ENCODE measurements around the gene ZNF76. TPM values are rescaled to one million over a fixed set of nuclear protein-coding genes. Genes with fewer than 3 reads are reported as not detected.
A peak's percentile ranks its signal among the peaks of the same experiment; 100 is the strongest.

Gene ZNF76
- total and polyA plus RNA-seq, 9 of the 15 experiments (the other 6 are each of a cell fraction or from before 2014, with no cell fraction given): 1.2 to 17.8 (median 10.7) TPM

DNA sequence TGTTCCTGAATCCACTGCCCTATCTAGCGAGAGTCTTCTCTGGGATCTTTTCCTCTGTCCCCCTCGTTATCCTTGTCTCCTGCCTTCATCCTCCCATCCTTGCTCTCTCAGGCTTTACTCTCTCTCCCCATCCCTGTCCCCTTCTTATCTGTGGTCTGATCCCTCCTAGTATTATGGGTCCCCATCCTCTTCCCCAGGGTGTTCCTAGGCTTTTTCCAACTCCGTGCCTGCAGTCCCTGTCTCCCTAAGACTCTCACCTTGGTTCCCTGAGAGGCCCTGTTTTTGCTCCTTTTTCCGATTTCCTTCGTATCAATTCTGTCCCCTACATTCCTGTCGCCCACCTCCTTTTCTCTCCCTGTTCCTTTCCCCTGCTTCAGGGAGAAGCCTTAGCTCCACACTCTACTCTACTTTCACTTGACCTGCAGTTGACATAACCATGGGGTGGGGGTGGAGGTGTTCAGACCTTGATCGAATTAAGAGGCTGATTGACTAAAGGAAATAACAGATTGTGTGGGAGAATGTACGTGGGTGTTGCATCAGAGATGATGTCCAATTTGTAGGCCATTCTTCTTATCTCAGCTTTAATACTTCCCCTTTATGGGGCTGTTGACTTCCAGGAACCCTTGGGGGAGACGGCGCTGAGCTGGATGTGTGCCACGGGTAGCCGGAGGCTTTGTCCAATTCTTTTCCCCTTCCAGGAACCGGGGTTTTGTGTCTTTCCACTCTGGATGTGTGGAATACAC, 83.7 kb downstream of the ZNF76 start (continued):
- no peak for TF ChIP-seq KDM4B (IDR thresholded peaks at IDR 0.05; ENCODE audit: borderline replicate concordance in 2 of 2, low read depth in 1 of 2)
- TF ChIP-seq, protein P1, sequence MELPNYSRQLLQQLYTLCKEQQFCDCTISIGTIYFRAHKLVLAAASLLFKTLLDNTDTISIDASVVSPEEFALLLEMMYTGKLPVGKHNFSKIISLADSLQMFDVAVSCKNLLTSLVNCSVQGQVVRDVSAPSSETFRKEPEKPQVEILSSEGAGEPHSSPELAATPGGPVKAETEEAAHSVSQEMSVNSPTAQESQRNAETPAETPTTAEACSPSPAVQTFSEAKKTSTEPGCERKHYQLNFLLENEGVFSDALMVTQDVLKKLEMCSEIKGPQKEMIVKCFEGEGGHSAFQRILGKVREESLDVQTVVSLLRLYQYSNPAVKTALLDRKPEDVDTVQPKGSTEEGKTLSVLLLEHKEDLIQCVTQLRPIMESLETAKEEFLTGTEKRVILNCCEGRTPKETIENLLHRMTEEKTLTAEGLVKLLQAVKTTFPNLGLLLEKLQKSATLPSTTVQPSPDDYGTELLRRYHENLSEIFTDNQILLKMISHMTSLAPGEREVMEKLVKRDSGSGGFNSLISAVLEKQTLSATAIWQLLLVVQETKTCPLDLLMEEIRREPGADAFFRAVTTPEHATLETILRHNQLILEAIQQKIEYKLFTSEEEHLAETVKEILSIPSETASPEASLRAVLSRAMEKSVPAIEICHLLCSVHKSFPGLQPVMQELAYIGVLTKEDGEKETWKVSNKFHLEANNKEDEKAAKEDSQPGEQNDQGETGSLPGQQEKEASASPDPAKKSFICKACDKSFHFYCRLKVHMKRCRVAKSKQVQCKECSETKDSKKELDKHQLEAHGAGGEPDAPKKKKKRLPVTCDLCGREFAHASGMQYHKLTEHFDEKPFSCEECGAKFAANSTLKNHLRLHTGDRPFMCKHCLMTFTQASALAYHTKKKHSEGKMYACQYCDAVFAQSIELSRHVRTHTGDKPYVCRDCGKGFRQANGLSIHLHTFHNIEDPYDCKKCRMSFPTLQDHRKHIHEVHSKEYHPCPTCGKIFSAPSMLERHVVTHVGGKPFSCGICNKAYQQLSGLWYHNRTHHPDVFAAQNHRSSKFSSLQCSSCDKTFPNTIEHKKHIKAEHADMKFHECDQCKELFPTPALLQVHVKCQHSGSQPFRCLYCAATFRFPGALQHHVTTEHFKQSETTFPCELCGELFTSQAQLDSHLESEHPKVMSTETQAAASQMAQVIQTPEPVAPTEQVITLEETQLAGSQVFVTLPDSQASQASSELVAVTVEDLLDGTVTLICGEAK (IDR thresholded peaks at IDR 0.05): peak; percentile 41; the same call in 1 of the 2 replicates
- TF ChIP-seq, protein P1 (CRISPR knock-in tag; IDR thresholded peaks at IDR 0.05): no peak
- no peak for TF ChIP-seq ZNF436 (CRISPR knock-in tag; IDR thresholded peaks at IDR 0.05)
- no peak for TF ChIP-seq HNRNPUL1 (IDR thresholded peaks at IDR 0.05; ENCODE audit: low read length)
- peak in 1 of 2 experiments; percentile 89; a peak in 3 of 4 replicates for TF ChIP-seq ETV6 (IDR thresholded peaks at IDR 0.05; ENCODE audit: borderline replicate concordance in 1 of 2, low read depth in 2 of 2, low read length in 1 of 2)
- no peak for TF ChIP-seq ETV6 (CRISPR knock-in tag; IDR thresholded peaks at IDR 0.05; ENCODE audit: borderline replicate concordance)
- no peak for TF ChIP-seq ZBTB8A (IDR thresholded peaks at IDR 0.05; ENCODE audit: partially characterized antibody)
- TF ChIP-seq, protein P2, sequence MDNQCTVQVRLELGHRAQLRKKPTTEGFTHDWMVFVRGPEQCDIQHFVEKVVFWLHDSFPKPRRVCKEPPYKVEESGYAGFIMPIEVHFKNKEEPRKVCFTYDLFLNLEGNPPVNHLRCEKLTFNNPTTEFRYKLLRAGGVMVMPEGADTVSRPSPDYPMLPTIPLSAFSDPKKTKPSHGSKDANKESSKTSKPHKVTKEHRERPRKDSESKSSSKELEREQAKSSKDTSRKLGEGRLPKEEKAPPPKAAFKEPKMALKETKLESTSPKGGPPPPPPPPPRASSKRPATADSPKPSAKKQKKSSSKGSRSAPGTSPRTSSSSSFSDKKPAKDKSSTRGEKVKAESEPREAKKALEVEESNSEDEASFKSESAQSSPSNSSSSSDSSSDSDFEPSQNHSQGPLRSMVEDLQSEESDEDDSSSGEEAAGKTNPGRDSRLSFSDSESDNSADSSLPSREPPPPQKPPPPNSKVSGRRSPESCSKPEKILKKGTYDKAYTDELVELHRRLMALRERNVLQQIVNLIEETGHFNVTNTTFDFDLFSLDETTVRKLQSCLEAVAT (IDR thresholded peaks at IDR 0.05): peak in 1 of 2 experiments; percentile 52; a peak in 2 of 4 replicates
- no peak for TF ChIP-seq RBM14 (IDR thresholded peaks at IDR 0.05; ENCODE audit: borderline replicate concordance, insufficient read depth, low read depth, low read length)
- TF ChIP-seq PML (IDR thresholded peaks at IDR 0.05; ENCODE audit: low read length): no peak
- TF ChIP-seq MYNN (IDR thresholded peaks at IDR 0.05): no peak
- TF ChIP-seq MYNN (CRISPR knock-in tag; IDR thresholded peaks at IDR 0.05): no peak
- no peak for TF ChIP-seq KAT8 (IDR thresholded peaks at IDR 0.05; ENCODE audit: low read depth)
- TF ChIP-seq NFIC (IDR thresholded peaks at IDR 0.05): peak; percentile 96

Data from K562 (cell line).